Esophagus squamous epithelium (tissue), 5 donors: ENCODE results near the gene GALNT17. TPM values are rescaled to one million over a fixed set of nuclear protein-coding genes. Genes with fewer than 3 reads are reported as not detected.

Experiments
- DNase-seq: peaks from one replicate; lab custom pipeline; 2025; lab: John Stamatoyannopoulos, UW
- H3K27ac ChIP-seq, 4 donors: fragments of 200-600 bp; sonication (generic); one replicate each; pipeline ENCODE4 v1.5.1; 2016 to 2019; ENCODE audit warnings: mild to moderate bottlenecking in 1 of 4
- H3K27me3 ChIP-seq, 4 donors: fragments of 200-600 bp; sonication (generic); 1 replicate in 3 of 4; 2 replicates in 1 of 4; pipeline versions ENCODE4 v1.5.1 to v1.6.0; 2017 to 2021; ENCODE audit warnings: antibody characterized with exemption in 1 of 4
- H3K36me3 ChIP-seq, 3 donors: fragments of 200-600 bp; sonication (generic); one replicate each; pipeline ENCODE4 v1.5.1; 2016 to 2019
- H3K4me1 ChIP-seq, 3 donors: fragments of 200-600 bp; sonication (generic); one replicate each; pipeline ENCODE4 v1.5.1; 2017 to 2019
- H3K4me3 ChIP-seq, 4 donors: fragments of 200-600 bp; sonication (generic); 1 replicate in 3 of 4; 2 replicates in 1 of 4; pipeline ENCODE4 v1.5.1; 2016 to 2019; ENCODE audit warnings: mild to moderate bottlenecking in 2 of 4, moderate library complexity in 1 of 4
- H3K9me3 ChIP-seq, 3 donors: fragments of 200-600 bp; sonication (generic); one replicate each; pipeline ENCODE4 v1.5.1; 2016 to 2019
- CTCF ChIP-seq, 6 experiments: fragments of 450-650 bp in 4 of 6; fragments of 200-600 bp in 2 of 6; sonication (generic) in 2 of 6; IDR thresholded peaks; one replicate each; pipeline ENCODE4 v1.5.1; 2016 to 2019; ENCODE audit warnings: antibody characterized with exemption in 6 of 6, mild to moderate bottlenecking in 4 of 6, moderate library complexity in 4 of 6
- POLR2A ChIP-seq, 4 donors: fragments of 450-650 bp; IDR thresholded peaks; one replicate each; pipeline ENCODE4 v1.6.1; 2017; ENCODE audit warnings: antibody characterized with exemption in 4 of 4, mild to moderate bottlenecking in 4 of 4, moderate library complexity in 3 of 4
- WGBS, 2 donors: methylation state at CpG; one replicate each; pipeline ENCODE4 v1.1.5; 2018; 5-methylcytosine and 5-hydroxymethylcytosine counted together
- intact Hi-C: fragments of 100-400 bp; cut with DNase I; formaldehyde crosslinking; loops from one replicate; pipeline ENCODE4 v1.15.0; 2022
- total RNA-seq, 4 donors: library from RNA; depleted of rRNA; stranded (reverse); fragments of >200 nt; gene quantifications; one replicate each; pipeline ENCODE4 v1.1.0, GENCODE V29; 2016
- donor health status: DM: yes; HTN: yes; CAD: no.

GALNT17 gene
- total RNA-seq, 4 donors from 2014 or later: 1.6 to 22.1 (median 2.5) TPM

GRCh38 chr7:71613313-71613712 is 481.4 kb downstream of the GALNT17 start:
- intact Hi-C loops: no loop called here
- peak overlapping the region in 3 of 4 donors; percentile 52 to 78 (median 65) for H3K27ac ChIP-seq
- WGBS, 2 donors: 11 to 19% methylated on average over 3 of the region's 3 CpGs

GRCh38 chr7:71615017-71615416 is 483.1 kb downstream of the GALNT17 start:
- TF ChIP-seq POLR2A (IDR thresholded peaks at IDR 0.05) (no peak), CTCF (IDR thresholded peaks at IDR 0.05) (no peak)
- peak overlapping the region in 3 of 4 donors; percentile 40 to 58 (median 56) for H3K27ac ChIP-seq
- DNase-seq: no peak

More at GRCh38 chr7:71613313-71613712, 481.4 kb downstream of the GALNT17 start:
- no peaks in the 10 kb centered on the region for H3K27me3 ChIP-seq
- H3K36me3 ChIP-seq: no peaks in the 10 kb centered on the region
- TF ChIP-seq CTCF (IDR thresholded peaks at IDR 0.05) (no peak), POLR2A (IDR thresholded peaks at IDR 0.05) (no peak)
- H3K4me3 ChIP-seq: no peak overlapping the region
- no peak for DNase-seq
- H3K9me3 ChIP-seq: no peaks in the 10 kb centered on the region
- H3K4me1 ChIP-seq: peaks cover 0 to 29% (median 9%) of the 10 kb centered on the region in 3 donors

GRCh38 chr7:71616217-71616616 is 484.3 kb downstream of the GALNT17 start:
- TF ChIP-seq CTCF (IDR thresholded peaks at IDR 0.05): no peak
- TF ChIP-seq POLR2A (IDR thresholded peaks at IDR 0.05): no peak
- H3K27me3 ChIP-seq: no peaks in the 10 kb centered on the region
- no peak for DNase-seq
- no peaks in the 10 kb centered on the region for H3K9me3 ChIP-seq
- WGBS, 2 donors: 92 to 94% methylated on average over 3 of the region's 3 CpGs
- H3K27ac ChIP-seq: peak overlapping the region in 1 of 4 donors; percentile 61
- intact Hi-C loops: no loop called here
- H3K36me3 ChIP-seq: no peaks in the 10 kb centered on the region
- peaks cover 0 to 29% (median 9%) of the 10 kb centered on the region in 3 donors for H3K4me1 ChIP-seq
- no peak overlapping the region for H3K4me3 ChIP-seq

More at GRCh38 chr7:71615017-71615416, 483.1 kb downstream of the GALNT17 start:
- Histone ChIP-seq H3K36me3 (no peaks in the 10 kb centered on the region), H3K4me1 (peaks cover 0 to 29% (median 9%) of the 10 kb centered on the region in 3 donors), H3K9me3 (no peaks in the 10 kb centered on the region), H3K4me3 (no peak overlapping the region), H3K27me3 (no peaks in the 10 kb centered on the region)
- 31 to 57% methylated on average over 3 to 5 of the region's 5 CpGs for WGBS, 2 donors
- intact Hi-C loops: no loop called here

- intact Hi-C loops: no loop called here
- Histone ChIP-seq H3K36me3 (no peaks in the 10 kb centered on the region), H3K27me3 (no peaks in the 10 kb centered on the region), H3K4me3 (no peak overlapping the region), H3K9me3 (no peaks in the 10 kb centered on the region), H3K4me1 (peaks cover 0 to 20% (median 3%) of the 10 kb centered on the region in 3 donors), H3K27ac (no peak overlapping the region)
- TF ChIP-seq POLR2A (IDR thresholded peaks at IDR 0.05) (no peak), CTCF (IDR thresholded peaks at IDR 0.05) (no peak)
- 43 to 47% methylated on average over 2 of the region's 2 CpGs for WGBS, 2 donors
- DNase-seq: no peak
Observed at GRCh38 chr7:71618278-71618677, 486.3 kb downstream of the GALNT17 start.

GRCh38 chr7:71625545-71625944 is 493.6 kb downstream of the GALNT17 start:
- Histone ChIP-seq H3K4me1 (no peaks in the 10 kb centered on the region), H3K36me3 (no peaks in the 10 kb centered on the region), H3K4me3 (no peak overlapping the region), H3K27ac (no peak overlapping the region), H3K27me3 (no peaks in the 10 kb centered on the region), H3K9me3 (no peaks in the 10 kb centered on the region)
- DNase-seq: no peak
- TF ChIP-seq POLR2A (IDR thresholded peaks at IDR 0.05): no peak
- intact Hi-C loops: no loop called here
- WGBS, 2 donors: 50 to 69% methylated on average over 4 of the region's 4 CpGs

GRCh38 chr7:71626206-71626605 is 494.3 kb downstream of the GALNT17 start:
- H3K27me3 ChIP-seq: no peaks in the 10 kb centered on the region
- no peak overlapping the region for H3K27ac ChIP-seq
- TF ChIP-seq CTCF (IDR thresholded peaks at IDR 0.05) (no peak), POLR2A (IDR thresholded peaks at IDR 0.05) (no peak)
- DNase-seq: no peak
- 38 to 69% methylated on average over 1 of the region's 1 CpG for WGBS, 2 donors
- intact Hi-C loops: no loop called here
- no peaks in the 10 kb centered on the region for H3K36me3 ChIP-seq
- no peak overlapping the region for H3K4me3 ChIP-seq
- H3K4me1 ChIP-seq: no peaks in the 10 kb centered on the region
- no peaks in the 10 kb centered on the region for H3K9me3 ChIP-seq
